ENCODE measurements around the gene SUCLG2.

SUCLG2 gene

DNA sequence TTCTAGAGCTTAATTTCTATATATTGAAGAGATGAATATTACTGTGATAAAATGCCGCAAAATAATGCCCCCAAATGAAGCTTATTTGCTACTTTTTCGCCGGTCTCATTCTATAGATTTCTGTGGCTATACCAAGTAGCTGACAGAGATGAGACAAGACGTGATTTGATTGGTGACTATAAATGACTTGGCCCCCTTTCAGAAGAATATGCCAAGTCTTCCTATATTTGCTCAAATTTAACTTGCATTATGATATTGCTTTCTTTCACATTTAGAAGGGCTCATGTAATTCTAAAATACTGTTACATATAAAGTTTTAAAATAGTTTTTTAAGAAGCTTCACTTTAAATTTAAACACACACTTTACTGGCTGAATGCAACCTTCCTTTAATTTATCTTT, 180.1 kb downstream of the SUCLG2 start:
- TF ChIP-seq, protein P1, sequence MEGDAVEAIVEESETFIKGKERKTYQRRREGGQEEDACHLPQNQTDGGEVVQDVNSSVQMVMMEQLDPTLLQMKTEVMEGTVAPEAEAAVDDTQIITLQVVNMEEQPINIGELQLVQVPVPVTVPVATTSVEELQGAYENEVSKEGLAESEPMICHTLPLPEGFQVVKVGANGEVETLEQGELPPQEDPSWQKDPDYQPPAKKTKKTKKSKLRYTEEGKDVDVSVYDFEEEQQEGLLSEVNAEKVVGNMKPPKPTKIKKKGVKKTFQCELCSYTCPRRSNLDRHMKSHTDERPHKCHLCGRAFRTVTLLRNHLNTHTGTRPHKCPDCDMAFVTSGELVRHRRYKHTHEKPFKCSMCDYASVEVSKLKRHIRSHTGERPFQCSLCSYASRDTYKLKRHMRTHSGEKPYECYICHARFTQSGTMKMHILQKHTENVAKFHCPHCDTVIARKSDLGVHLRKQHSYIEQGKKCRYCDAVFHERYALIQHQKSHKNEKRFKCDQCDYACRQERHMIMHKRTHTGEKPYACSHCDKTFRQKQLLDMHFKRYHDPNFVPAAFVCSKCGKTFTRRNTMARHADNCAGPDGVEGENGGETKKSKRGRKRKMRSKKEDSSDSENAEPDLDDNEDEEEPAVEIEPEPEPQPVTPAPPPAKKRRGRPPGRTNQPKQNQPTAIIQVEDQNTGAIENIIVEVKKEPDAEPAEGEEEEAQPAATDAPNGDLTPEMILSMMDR (IDR thresholded peaks at IDR 0.05; ENCODE audit: control insufficient read depth, insufficient read depth, low read depth, low read length, missing control alignments): no peak
- DNase-seq (ENCODE audit: low read depth): no peak
- no peak overlapping the region for H3K4me3 ChIP-seq (ENCODE audit: control insufficient read depth, low read depth, low read length)

DNA sequence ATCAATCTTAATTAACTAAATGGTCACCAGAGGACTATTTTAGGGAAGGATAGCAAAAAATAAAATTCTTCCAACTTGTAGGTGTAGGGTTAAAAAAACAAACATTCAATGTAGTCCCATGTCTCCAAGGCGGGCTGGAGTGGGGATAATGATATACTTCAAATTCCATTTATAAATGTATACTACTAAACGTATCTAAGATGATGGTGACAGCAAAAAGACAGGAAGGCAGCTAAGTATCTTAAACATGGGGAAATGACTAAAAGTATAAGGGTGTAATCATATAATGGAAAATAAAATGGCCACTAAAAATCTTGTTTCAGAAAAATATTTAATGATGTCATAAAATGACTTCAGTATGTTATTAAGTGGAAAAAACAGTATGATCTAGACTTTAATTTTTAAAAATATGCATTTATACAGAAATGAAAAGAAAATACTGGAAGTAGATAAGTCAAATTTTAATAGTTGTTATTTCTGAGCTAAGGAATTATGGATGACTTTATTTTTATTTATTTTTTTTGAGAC, 181.7 kb downstream of the SUCLG2 start:
- TF ChIP-seq, protein P1 (IDR thresholded peaks at IDR 0.05; ENCODE audit: control insufficient read depth, insufficient read depth, low read depth, low read length, missing control alignments): no peak
- no peak for DNase-seq (ENCODE audit: low read depth)
- no peak overlapping the region for H3K4me3 ChIP-seq (ENCODE audit: control insufficient read depth, low read depth, low read length)

GRCh38 chr3:67470207-67470606, 184.2 kb downstream of the SUCLG2 start:
- TF ChIP-seq, protein P1 (IDR thresholded peaks at IDR 0.05; ENCODE audit: control insufficient read depth, insufficient read depth, low read depth, low read length, missing control alignments): no peak
- DNase-seq (ENCODE audit: low read depth): no peak
- H3K4me3 ChIP-seq (ENCODE audit: control insufficient read depth, low read depth, low read length): no peak overlapping the region

- TF ChIP-seq, protein P1 (IDR thresholded peaks at IDR 0.05; ENCODE audit: control insufficient read depth, insufficient read depth, low read depth, low read length, missing control alignments): no peak
- H3K4me3 ChIP-seq (ENCODE audit: control insufficient read depth, low read depth, low read length): no peak overlapping the region
- DNase-seq (ENCODE audit: low read depth): no peak
Measured at GRCh38 chr3:67468511-67468910, 185.9 kb downstream of the SUCLG2 start.

DNA sequence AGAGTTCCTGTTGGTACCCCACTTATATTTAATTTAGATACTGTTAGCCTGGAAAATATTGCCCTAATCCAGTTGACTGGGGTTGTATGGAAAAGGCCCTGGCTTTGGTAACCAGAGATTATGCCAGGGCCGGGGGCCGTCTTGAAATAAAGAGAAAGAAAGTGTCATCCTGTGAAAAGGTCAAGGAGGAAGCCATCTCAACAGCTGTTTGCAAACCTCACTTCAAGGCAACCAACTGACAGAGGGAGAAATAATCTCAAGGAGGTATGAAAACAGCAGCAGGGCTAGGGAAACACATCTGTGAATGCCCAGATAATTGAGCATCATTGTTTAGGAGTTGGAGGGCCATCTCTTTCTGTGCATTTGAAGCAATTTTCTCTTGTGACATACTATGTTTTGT, 190.8 kb downstream of the SUCLG2 start:
- DNase-seq (ENCODE audit: low read depth): no peak
- no peak overlapping the region for H3K4me3 ChIP-seq (ENCODE audit: control insufficient read depth, low read depth, low read length)
- TF ChIP-seq, protein P1 (IDR thresholded peaks at IDR 0.05; ENCODE audit: control insufficient read depth, insufficient read depth, low read depth, low read length, missing control alignments): no peak

GRCh38 chr3:67462187-67462586, 192.2 kb downstream of the SUCLG2 start:
- DNase-seq (ENCODE audit: low read depth): no peak
- H3K4me3 ChIP-seq (ENCODE audit: control insufficient read depth, low read depth, low read length): no peak overlapping the region
- TF ChIP-seq, protein P1 (IDR thresholded peaks at IDR 0.05; ENCODE audit: control insufficient read depth, insufficient read depth, low read depth, low read length, missing control alignments): no peak

GRCh38 chr3:67461667-67462142, 192.7 kb downstream of the SUCLG2 start:
- no peak for DNase-seq (ENCODE audit: low read depth)
- TF ChIP-seq, protein P1 (IDR thresholded peaks at IDR 0.05; ENCODE audit: control insufficient read depth, insufficient read depth, low read depth, low read length, missing control alignments): no peak
- H3K4me3 ChIP-seq (ENCODE audit: control insufficient read depth, low read depth, low read length): no peak overlapping the region
